Measurements from ENCODE around the gene PRDM11.

DNA sequence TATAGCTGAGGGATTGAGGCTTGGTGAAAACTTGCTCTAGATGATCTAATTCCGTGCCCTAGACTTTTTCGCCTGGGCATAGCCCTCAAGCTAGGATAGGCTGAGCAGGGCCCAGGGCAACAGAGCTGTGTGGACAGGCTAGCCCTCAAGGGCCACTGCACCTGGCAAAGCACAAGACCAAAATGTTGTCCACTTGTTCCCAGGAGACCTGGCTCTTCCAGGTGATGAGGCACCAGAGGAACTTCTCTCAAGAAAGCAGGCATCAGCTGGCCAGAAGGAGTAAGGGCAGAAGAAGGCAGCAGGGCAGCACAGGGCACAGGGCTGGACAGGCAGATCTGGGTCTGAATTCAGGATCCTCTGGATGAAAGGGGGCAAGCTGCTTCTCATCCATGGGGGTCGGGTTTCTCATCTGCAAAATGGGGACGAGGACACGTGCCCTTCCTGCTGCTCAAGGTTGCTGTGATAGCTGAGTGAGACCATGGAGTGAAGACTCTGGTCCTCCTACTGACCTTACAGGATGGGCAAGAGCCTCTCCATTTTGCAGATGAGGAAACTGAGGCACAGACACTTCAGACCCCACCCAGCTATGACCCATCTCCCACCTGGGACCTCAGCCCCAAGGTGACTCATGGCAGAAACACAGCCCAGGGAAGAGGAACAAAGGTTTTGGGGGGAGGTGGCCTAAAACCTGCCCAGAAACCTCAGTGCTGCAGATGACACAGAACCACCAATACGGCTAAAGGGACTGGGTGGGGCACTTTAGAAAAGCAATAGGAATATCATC lies 42.2 kb upstream of the PRDM11 start:
- TF ChIP-seq, protein P1, sequence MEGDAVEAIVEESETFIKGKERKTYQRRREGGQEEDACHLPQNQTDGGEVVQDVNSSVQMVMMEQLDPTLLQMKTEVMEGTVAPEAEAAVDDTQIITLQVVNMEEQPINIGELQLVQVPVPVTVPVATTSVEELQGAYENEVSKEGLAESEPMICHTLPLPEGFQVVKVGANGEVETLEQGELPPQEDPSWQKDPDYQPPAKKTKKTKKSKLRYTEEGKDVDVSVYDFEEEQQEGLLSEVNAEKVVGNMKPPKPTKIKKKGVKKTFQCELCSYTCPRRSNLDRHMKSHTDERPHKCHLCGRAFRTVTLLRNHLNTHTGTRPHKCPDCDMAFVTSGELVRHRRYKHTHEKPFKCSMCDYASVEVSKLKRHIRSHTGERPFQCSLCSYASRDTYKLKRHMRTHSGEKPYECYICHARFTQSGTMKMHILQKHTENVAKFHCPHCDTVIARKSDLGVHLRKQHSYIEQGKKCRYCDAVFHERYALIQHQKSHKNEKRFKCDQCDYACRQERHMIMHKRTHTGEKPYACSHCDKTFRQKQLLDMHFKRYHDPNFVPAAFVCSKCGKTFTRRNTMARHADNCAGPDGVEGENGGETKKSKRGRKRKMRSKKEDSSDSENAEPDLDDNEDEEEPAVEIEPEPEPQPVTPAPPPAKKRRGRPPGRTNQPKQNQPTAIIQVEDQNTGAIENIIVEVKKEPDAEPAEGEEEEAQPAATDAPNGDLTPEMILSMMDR (IDR thresholded peaks at IDR 0.05): no peak
- TF ChIP-seq POLR2A (IDR thresholded peaks at IDR 0.05): no peak
